ENCODE data around the gene KCMF1. TPM values are rescaled to one million over a fixed set of nuclear protein-coding genes. Genes with fewer than 3 reads are reported as not detected.
A peak's percentile ranks its signal among the peaks of the same experiment; 100 is the strongest.

KCMF1 gene
- total and polyA plus RNA-seq, 2 of the 13 experiments (the other 11 are each of a cell fraction or from before 2014, with no cell fraction given): 62.1 to 116 TPM

GRCh38 chr2:84963692-84964405 lies 7.1 kb upstream of the KCMF1 start (continued):
- TF ChIP-seq POGK (CRISPR knock-in tag; conservative IDR thresholded peaks at IDR 0.05): peak; percentile 40; the same call in 1 of the 2 replicates
- peak; percentile 91 for TF ChIP-seq ARID2 (CRISPR knock-in tag; IDR thresholded peaks at IDR 0.05; ENCODE audit: borderline replicate concordance)
- TF ChIP-seq GABPB1 (CRISPR knock-in tag; IDR thresholded peaks at IDR 0.05): no peak; the same call in 1 of the 2 replicates
- TF ChIP-seq POLR2A (IDR thresholded peaks at IDR 0.05; ENCODE audit: insufficient read depth in 1 of 2, low read depth in 2 of 2, low read length in 2 of 2): peak; percentile 41 to 80; a peak in 3 of 4 replicates
- TF ChIP-seq GZF1 (CRISPR knock-in tag; IDR thresholded peaks at IDR 0.05): no peak
- 0 out of 2 replicates have a peak, but pooled peaks have one; percentile 38 for TF ChIP-seq ZBTB7B (CRISPR knock-in tag; IDR thresholded peaks at IDR 0.05)
- peak; percentile 98 for TF ChIP-seq JUN (CRISPR knock-in tag; IDR thresholded peaks at IDR 0.05)
- TF ChIP-seq, protein P1, sequence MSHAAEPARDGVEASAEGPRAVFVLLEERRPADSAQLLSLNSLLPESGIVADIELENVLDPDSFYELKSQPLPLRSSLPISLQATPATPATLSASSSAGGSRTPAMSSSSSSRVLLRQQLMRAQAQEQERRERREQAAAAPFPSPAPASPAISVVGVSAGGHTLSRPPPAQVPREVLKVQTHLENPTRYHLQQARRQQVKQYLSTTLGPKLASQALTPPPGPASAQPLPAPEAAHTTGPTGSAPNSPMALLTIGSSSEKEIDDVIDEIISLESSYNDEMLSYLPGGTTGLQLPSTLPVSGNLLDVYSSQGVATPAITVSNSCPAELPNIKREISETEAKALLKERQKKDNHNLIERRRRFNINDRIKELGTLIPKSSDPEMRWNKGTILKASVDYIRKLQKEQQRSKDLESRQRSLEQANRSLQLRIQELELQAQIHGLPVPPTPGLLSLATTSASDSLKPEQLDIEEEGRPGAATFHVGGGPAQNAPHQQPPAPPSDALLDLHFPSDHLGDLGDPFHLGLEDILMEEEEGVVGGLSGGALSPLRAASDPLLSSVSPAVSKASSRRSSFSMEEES (CRISPR knock-in tag; IDR thresholded peaks at IDR 0.05): peak; percentile 91
- peak; percentile 92 for TF ChIP-seq ZMYM4 (CRISPR knock-in tag; IDR thresholded peaks at IDR 0.05)
- peak; percentile 84 for TF ChIP-seq NR2F2 (IDR thresholded peaks at IDR 0.05; ENCODE audit: borderline replicate concordance, low read depth)
- TF ChIP-seq ZBTB26 (CRISPR knock-in tag; IDR thresholded peaks at IDR 0.05; ENCODE audit: borderline replicate concordance): 0 out of 2 replicates have a peak, but pooled peaks have one; percentile 27
- peak; percentile 29; the same call in 1 of the 2 replicates for TF ChIP-seq KDM5B (CRISPR knock-in tag; IDR thresholded peaks at IDR 0.05; ENCODE audit: borderline replicate concordance)
- TF ChIP-seq CHCHD3 (CRISPR knock-in tag; IDR thresholded peaks at IDR 0.05): no peak
- TF ChIP-seq IRX3 (CRISPR knock-in tag; IDR thresholded peaks at IDR 0.05; ENCODE audit: borderline replicate concordance, low read depth): 0 out of 2 replicates have a peak, but pooled peaks have one; percentile 37
- TF ChIP-seq ZNF770 (CRISPR knock-in tag; IDR thresholded peaks at IDR 0.05): no peak; the same call in 1 of the 2 replicates
- TF ChIP-seq THYN1 (CRISPR knock-in tag; IDR thresholded peaks at IDR 0.05; ENCODE audit: borderline replicate concordance, low read depth): 0 out of 2 replicates have a peak, but pooled peaks have one; percentile 36
- peak; percentile 14; the same call in 1 of the 2 replicates for TF ChIP-seq SRY (CRISPR knock-in tag; IDR thresholded peaks at IDR 0.05)
- 0 out of 2 replicates have a peak, but pooled peaks have one; percentile 31 for TF ChIP-seq ZNF749 (CRISPR knock-in tag; IDR thresholded peaks at IDR 0.05; ENCODE audit: borderline replicate concordance)
- TF ChIP-seq ATF3 (CRISPR knock-in tag; IDR thresholded peaks at IDR 0.05): peak; percentile 91
- TF ChIP-seq, protein P2, sequence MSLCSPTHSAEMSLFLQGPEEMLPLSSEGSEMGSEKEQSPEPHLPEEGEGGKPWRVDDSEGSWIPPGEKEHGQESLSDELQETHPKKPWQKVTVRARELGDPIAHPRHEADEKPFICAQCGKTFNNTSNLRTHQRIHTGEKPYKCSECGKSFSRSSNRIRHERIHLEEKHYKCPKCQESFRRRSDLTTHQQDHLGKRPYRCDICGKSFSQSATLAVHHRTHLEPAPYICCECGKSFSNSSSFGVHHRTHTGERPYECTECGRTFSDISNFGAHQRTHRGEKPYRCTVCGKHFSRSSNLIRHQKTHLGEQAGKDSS (CRISPR knock-in tag; IDR thresholded peaks at IDR 0.05; ENCODE audit: borderline replicate concordance, low read depth): 0 out of 2 replicates have a peak, but pooled peaks have one; percentile 79
- peak; percentile 94 for TF ChIP-seq ARNTL (CRISPR knock-in tag; IDR thresholded peaks at IDR 0.05)
